Glomerular visceral epithelial cell (primary cell): ENCODE results near the gene GPR62.
"Not testable (repeated sequence)": the region's sequence is repeated elsewhere in the genome, so short reads cannot be mapped to it uniquely, and the experiment has no call there.

Experiments
- DNase-seq: peaks from one replicate; pipeline ENCODE4 v3.0.0-alpha.2; 2016; ENCODE audit errors: extremely low spot score

Gene GPR62

GRCh38 chr3:51970606-51971300 is 15.6 kb downstream of the GPR62 start:
- DNase-seq, result no peak

GRCh38 chr3:51971350-51971749 is 16.2 kb downstream of the GPR62 start:
- no peak for DNase-seq

GRCh38 chr3:51974277-51974962 is 19.2 kb downstream of the GPR62 start:
- DNase-seq, result no peak

- peak; percentile 69 for DNase-seq
Measured at GRCh38 chr3:51974963-51975851, 20.0 kb downstream of the GPR62 start, which contains the start of gene ABHD14A. ABHD14A (plus strand) TSS chr3:51975064; CDS start chr3:51975136, 72 bp downstream.

- DNase-seq, result peak; percentile 31
Measured at GRCh38 chr3:51975852-51976549, 20.8 kb downstream of the GPR62 start.

- DNase-seq, result no peak
Measured at GRCh38 chr3:51977446-51978142, 22.4 kb downstream of the GPR62 start.

- DNase-seq, result no peak
Measured at GRCh38 chr3:51978143-51978502, 22.9 kb downstream of the GPR62 start.

GRCh38 chr3:51980253-51980652 is 25.1 kb downstream of the GPR62 start:
- DNase-seq, result no peak

GRCh38 chr3:51982352-51982837 is 27.2 kb downstream of the GPR62 start:
- peak; percentile 78 for DNase-seq

- peak; percentile 84 for DNase-seq
Measured at GRCh38 chr3:51982838-51983577, 27.8 kb downstream of the GPR62 start, which contains the start of gene ACY1. ACY1 (plus strand) TSS chr3:51983535; CDS start chr3:51984065, 530 bp downstream.

- no peak for DNase-seq
Measured at GRCh38 chr3:51983578-51984268, 28.5 kb downstream of the GPR62 start.

GRCh38 chr3:51984269-51984647 is 29.1 kb downstream of the GPR62 start:
- no peak for DNase-seq

- no peak for DNase-seq
Measured at GRCh38 chr3:51985063-51985462, 29.9 kb downstream of the GPR62 start.

GRCh38 chr3:51986010-51986947 is 31.1 kb downstream of the GPR62 start:
- DNase-seq, result no peak

- no peak for DNase-seq
Measured at GRCh38 chr3:51987568-51987967, 32.4 kb downstream of the GPR62 start.

GRCh38 chr3:51988286-51989146 is 33.3 kb downstream of the GPR62 start:
- DNase-seq, result no peak

GRCh38 chr3:51990501-51990971 is 35.4 kb downstream of the GPR62 start:
- DNase-seq, result not testable (repeated sequence)
